B cell (primary cell): ENCODE data around the gene CASP12. TPM values are rescaled to one million over a fixed set of nuclear protein-coding genes. Genes with fewer than 3 reads are reported as not detected.

Source experiments
- ATAC-seq: fragments of 200-7000 bp; cut with Tn5 transposase; one replicate; pipeline ENCODE4 v1.10.0; 2021; ENCODE audit warnings: low read depth, mild to moderate bottlenecking, moderate number of reproducible peaks, moderate library complexity
- CTCF ChIA-PET: fragments of 350-600 bp; sonication (Branson Sonifier 250); formaldehyde crosslinking; loops from one replicate; lab custom pipeline; 2021; ENCODE audit warnings: antibody characterized with exemption, inconsistent platforms; lab: Charles Lee
- POLR2A ChIA-PET: fragments of 350-600 bp; sonication (Branson Sonifier 250); formaldehyde crosslinking; loops from one replicate; lab custom pipeline; 2021; ENCODE audit warnings: antibody characterized with exemption; lab: Charles Lee
- DNase-seq: peaks from one replicate; pipeline ENCODE4 v3.0.0; 2013
- H2AFZ ChIP-seq: 2 replicates; pipeline ENCODE4 v1.6.1; 2012; ENCODE audit warnings: mild to moderate bottlenecking, low read depth, low read length; ENCODE audit not compliant: insufficient read depth, poor library complexity, severe bottlenecking
- H3K27ac ChIP-seq, 2 donors: 1 replicate in 1 of 2; 2 replicates in 1 of 2; pipeline ENCODE4 v1.5.1; 2012 to 2013; ENCODE audit warnings: low read length in 2 of 2, mild to moderate bottlenecking in 2 of 2, moderate library complexity in 1 of 2
- H3K27me3 ChIP-seq, 4 experiments: fragments of 200-600 bp in 1 of 4; sonication (generic) in 1 of 4; replicated peaks in 1 of 4; 1 replicate in 2 of 4; 2 replicates in 2 of 4; pipeline versions ENCODE4 v1.6.1 to v1.7.0; 2013 to 2016; ENCODE audit warnings: low read length in 3 of 4, mild to moderate bottlenecking in 2 of 4, mixed read lengths in 1 of 4, moderate library complexity in 1 of 4; ENCODE audit not compliant: insufficient read depth in 4 of 4, control insufficient read depth in 3 of 4; ENCODE audit errors: control extremely low read depth in 1 of 4
- H3K36me3 ChIP-seq, 2 experiments: replicated peaks in 1 of 2; 1 replicate in 1 of 2; 2 replicates in 1 of 2; pipeline versions ENCODE4 v1.6.1 to v1.7.1; 2013; ENCODE audit warnings: low read length in 1 of 2; ENCODE audit not compliant: insufficient read depth in 2 of 2, control insufficient read depth in 1 of 2; ENCODE audit errors: control extremely low read depth in 1 of 2, extremely low read depth in 1 of 2
- H3K4me1 ChIP-seq, 2 donors: fragments of 200-600 bp in 1 of 2; sonication (generic) in 1 of 2; 1 replicate in 1 of 2; 2 replicates in 1 of 2; pipeline versions ENCODE4 v1.5.1 to v1.6.1; 2013 to 2017; ENCODE audit warnings: low read length in 2 of 2; ENCODE audit not compliant: control insufficient read depth in 2 of 2, insufficient read depth in 2 of 2
- H3K4me2 ChIP-seq: replicated peaks from 2 replicates; pipeline ENCODE3; 2012; ENCODE audit warnings: mild to moderate bottlenecking, low read depth, low read length; ENCODE audit not compliant: poor library complexity, severe bottlenecking
- H3K4me3 ChIP-seq, 5 experiments: fragments of 200-600 bp in 1 of 5; sonication (generic) in 1 of 5; 1 replicate in 3 of 5; 2 replicates in 2 of 5; pipeline versions ENCODE4 v1.5.1 to v1.7.0; 2011 to 2016; ENCODE audit warnings: low read length in 4 of 5, mild to moderate bottlenecking in 4 of 5, low read depth in 2 of 5, control low read depth in 1 of 5, moderate library complexity in 1 of 5; ENCODE audit not compliant: insufficient read depth in 1 of 5; ENCODE audit errors: control extremely low read depth in 1 of 5, extremely low read depth in 1 of 5
- H3K79me2 ChIP-seq: fragments of 200-600 bp; sonication (generic); one replicate; pipeline ENCODE4 v1.6.0; 2016; ENCODE audit warnings: low read length; ENCODE audit not compliant: control insufficient read depth, insufficient read depth
- H3K9ac ChIP-seq: fragments of 200-600 bp; sonication (generic); 2 replicates; pipeline ENCODE4 v1.6.1; 2017; ENCODE audit warnings: mild to moderate bottlenecking, low read length, moderate library complexity
- H3K9me3 ChIP-seq, 3 donors: one replicate each; pipeline versions ENCODE4 v1.6.1 to v1.7.1; 2013; ENCODE audit warnings: low read length in 2 of 3; ENCODE audit not compliant: control insufficient read depth in 2 of 3, insufficient read depth in 1 of 3; ENCODE audit errors: control extremely low read depth in 1 of 3
- H4K20me1 ChIP-seq: 2 replicates; pipeline ENCODE4 v1.6.0; 2012; ENCODE audit warnings: mild to moderate bottlenecking, low read length; ENCODE audit not compliant: insufficient read depth, control insufficient read depth, poor library complexity, severe bottlenecking
- H3K27ac Mint-ChIP-seq: one replicate; pipeline ENCODE4 v1.8.0; 2021; ENCODE audit warnings: mixed read lengths
- H3K27me3 Mint-ChIP-seq: one replicate; pipeline ENCODE4 v1.8.0; 2021; ENCODE audit warnings: mixed read lengths
- H3K4me1 Mint-ChIP-seq: one replicate; pipeline ENCODE4 v1.8.0; 2021; ENCODE audit warnings: mixed read lengths
- H3K4me3 Mint-ChIP-seq: one replicate; pipeline ENCODE4 v1.8.0; 2021; ENCODE audit warnings: mixed read lengths
- H3K9me3 Mint-ChIP-seq: one replicate; pipeline ENCODE4 v1.8.0; 2022; ENCODE audit warnings: mixed read lengths; ENCODE audit not compliant: insufficient read depth
- EZH2 ChIP-seq: IDR thresholded peaks from 2 replicates; pipeline ENCODE4 v1.6.1; 2012; ENCODE audit warnings: borderline replicate concordance, low read depth, mild to moderate bottlenecking, moderate library complexity, low read length; ENCODE audit not compliant: insufficient read depth, poor library complexity, severe bottlenecking
- WGBS: methylation state at CpG from one replicate; pipeline ENCODE4 v1.1.5; 2013; ENCODE audit warnings: missing lambda C conversion rate; ENCODE audit not compliant: insufficient coverage; 5-methylcytosine and 5-hydroxymethylcytosine counted together
- intact Hi-C: fragments of 100-400 bp; cut with micrococcal nuclease; formaldehyde crosslinking; loops from one replicate; pipeline ENCODE4 v1.10.0; 2022
- polyA plus RNA-seq: library from polyadenylated mRNA; depleted of rRNA; stranded (reverse); fragments of >200 nt; gene quantifications from 2 replicates; pipeline ENCODE4 v1.2.3, GENCODE V29; 2012
- total RNA-seq, 2 donors: library from RNA; stranded (reverse); fragments of 120-200 nt in 1 of 2; gene quantifications; 1 replicate in 1 of 2; 2 replicates in 1 of 2; pipeline versions ENCODE4 v1.2.3 to v1.2.4, GENCODE V29; 2013 to 2022
- TF ChIP-seq, protein P1 (sequence below): fragments of 200-600 bp; IDR thresholded peaks from one replicate; pipeline ENCODE4 v1.8.0; 2022; ENCODE audit warnings: antibody characterized with exemption, mild to moderate bottlenecking

CASP12 gene
- total and polyA plus RNA-seq, 2 donors (not counting 1 experiment from before 2014, with no cell fraction given): 0.09 TPM; not detected in 1

DNA sequence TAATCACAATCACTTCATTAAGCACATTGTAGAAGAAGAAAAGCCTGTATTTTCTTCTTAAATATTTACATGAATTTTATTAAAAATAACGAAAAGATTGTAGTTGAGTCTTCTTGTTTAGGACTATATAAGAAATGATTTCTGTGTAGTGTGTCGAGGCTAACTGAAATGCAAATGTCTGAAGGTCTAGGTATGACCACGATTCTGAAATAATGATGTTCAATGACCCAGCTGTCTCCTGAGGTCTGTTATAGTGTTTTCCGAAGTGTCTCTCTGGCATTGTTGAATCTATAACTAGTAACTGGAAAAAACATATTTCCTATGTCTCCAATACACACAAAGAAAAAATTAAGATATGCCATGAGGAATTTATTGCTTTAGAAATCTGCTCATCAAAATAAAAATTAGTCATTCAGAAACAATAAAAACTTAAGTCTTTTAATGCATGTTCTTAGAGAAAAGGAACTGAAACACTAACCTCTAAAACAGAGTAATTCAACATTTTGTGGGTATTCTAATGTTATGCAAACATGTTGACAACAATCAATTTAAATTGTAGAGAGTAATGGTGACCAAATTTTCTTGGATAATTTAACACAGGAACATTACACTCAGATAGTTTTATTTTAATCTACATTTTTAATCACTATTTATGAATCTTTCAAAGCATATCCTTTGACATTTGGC, 55.0 kb downstream of the CASP12 start:
- POLR2A ChIA-PET: no interaction called here
- Mint-ChIP-seq H3K4me1 (peaks cover 24% of the 10 kb centered on the region), H3K4me3 (peak overlapping the region; percentile 13)

More for the DNA sequence above, 55.0 kb downstream of the CASP12 start:
- no peaks in the 10 kb centered on the region for H3K27me3 Mint-ChIP-seq
- no peaks in the 10 kb centered on the region for H4K20me1 ChIP-seq
- 0% methylated on average over 1 of the region's 4 CpGs for WGBS
- CTCF ChIA-PET: no interaction called here
- no peaks in the 10 kb centered on the region for H3K9me3 Mint-ChIP-seq
- H3K79me2 ChIP-seq: no peaks in the 10 kb centered on the region
- no peaks in the 10 kb centered on the region for H3K27me3 ChIP-seq
- H3K27ac ChIP-seq: no peak overlapping the region
- no peak for TF ChIP-seq EZH2
- TF ChIP-seq, protein P1, sequence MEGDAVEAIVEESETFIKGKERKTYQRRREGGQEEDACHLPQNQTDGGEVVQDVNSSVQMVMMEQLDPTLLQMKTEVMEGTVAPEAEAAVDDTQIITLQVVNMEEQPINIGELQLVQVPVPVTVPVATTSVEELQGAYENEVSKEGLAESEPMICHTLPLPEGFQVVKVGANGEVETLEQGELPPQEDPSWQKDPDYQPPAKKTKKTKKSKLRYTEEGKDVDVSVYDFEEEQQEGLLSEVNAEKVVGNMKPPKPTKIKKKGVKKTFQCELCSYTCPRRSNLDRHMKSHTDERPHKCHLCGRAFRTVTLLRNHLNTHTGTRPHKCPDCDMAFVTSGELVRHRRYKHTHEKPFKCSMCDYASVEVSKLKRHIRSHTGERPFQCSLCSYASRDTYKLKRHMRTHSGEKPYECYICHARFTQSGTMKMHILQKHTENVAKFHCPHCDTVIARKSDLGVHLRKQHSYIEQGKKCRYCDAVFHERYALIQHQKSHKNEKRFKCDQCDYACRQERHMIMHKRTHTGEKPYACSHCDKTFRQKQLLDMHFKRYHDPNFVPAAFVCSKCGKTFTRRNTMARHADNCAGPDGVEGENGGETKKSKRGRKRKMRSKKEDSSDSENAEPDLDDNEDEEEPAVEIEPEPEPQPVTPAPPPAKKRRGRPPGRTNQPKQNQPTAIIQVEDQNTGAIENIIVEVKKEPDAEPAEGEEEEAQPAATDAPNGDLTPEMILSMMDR: no peak
- ATAC-seq (no peak), DNase-seq (no peak)
- H3K4me2 ChIP-seq: peak overlapping the region; percentile 9
- H3K9me3 ChIP-seq: peaks cover 1 to 4% (median 4%) of the 10 kb centered on the region in 3 donors
- no peak overlapping the region for H3K9ac ChIP-seq
- intact Hi-C loops: loop anchor here (5.0 kb wide), 1 partner anchor 39 kb away; no protein-coding TSS in a partner anchor
- H3K36me3 ChIP-seq: no peaks in the 10 kb centered on the region
- H2AFZ ChIP-seq: no peak overlapping the region
- H3K27ac Mint-ChIP-seq: no peak overlapping the region
- H3K4me3 ChIP-seq: no peak overlapping the region
- H3K4me1 ChIP-seq: peaks cover 10 to 16% of the 10 kb centered on the region in 2 donors
